ENCODE measurements around the gene NIPBL. TPM values are rescaled to one million over a fixed set of nuclear protein-coding genes. Genes with fewer than 3 reads are reported as not detected.
"Not testable (repeated sequence)": the region's sequence is repeated elsewhere in the genome, so short reads cannot be mapped to it uniquely, and the experiment has no call there.

The NIPBL gene
- total RNA-seq: 48.5 and 52.9 TPM in 2 replicates

DNA sequence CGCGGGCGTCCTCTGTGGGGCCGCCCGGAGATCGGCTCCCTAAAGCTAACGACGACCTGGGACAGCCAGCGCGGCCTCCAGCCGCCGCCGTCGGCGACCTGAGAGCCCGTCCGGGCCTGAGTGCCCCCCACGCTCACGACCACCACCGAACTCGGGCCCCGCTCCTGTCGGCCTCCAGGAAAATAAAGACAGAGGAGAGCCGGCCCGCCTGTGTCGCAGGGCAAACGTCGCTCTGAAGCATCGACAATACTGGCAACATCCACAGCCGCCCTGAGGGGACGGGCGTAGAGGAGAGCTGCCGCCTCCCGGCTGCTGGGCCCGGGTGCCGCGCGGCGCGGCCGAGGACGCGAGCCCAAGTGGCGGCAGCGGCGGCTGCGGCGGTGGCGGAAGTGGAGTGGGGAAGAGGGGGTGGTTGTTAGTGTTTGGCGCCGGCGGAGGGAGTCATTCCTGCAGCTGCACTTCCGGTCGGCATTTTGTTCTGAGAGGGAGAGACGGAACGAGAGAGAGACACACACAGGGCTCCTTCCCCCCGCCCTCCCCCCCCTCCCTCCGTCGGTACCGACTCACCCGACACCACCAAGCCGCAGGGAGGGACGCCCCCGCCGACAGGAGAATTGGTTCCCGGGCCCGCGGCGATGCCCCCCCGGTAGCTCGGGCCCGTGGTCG is at the start of gene NIPBL:
TSS of gene NIPBL (plus strand) at position 471 of the 666 bp plus-strand sequence. CDS start 76,928 bp downstream, outside the sequence.
- peaks cover 36% of the 10 kb centered on the region for H3K4me1 Mint-ChIP-seq (ENCODE audit: low read depth)
- intact Hi-C loops (cut with micrococcal nuclease): loop anchor here (1.0 to 10.0 kb wide), 9 partner anchors 66 to 1949 kb away; partner anchors contain the start of genes DNAJC21, NUP155 and SKP2

GRCh38 chr5:36832274-36832673 is 44.3 kb upstream of the NIPBL start:
- H3K4me1 Mint-ChIP-seq (ENCODE audit: low read depth): no peaks in the 10 kb centered on the region
- H3K4me3 Mint-ChIP-seq (ENCODE audit: low read depth): no peak overlapping the region
- H3K9me3 Mint-ChIP-seq: no peaks in the 10 kb centered on the region

More for the DNA sequence above, at the start of gene NIPBL:
- H3K27ac Mint-ChIP-seq: peak within 1 kb of the TSS; percentile 97
- H3K9me3 Mint-ChIP-seq: no peaks in the 10 kb centered on the region
- DNase-seq (ENCODE audit: low spot score): peak; percentile 88
- peaks cover 24% of the 10 kb centered on the region for H3K36me3 Mint-ChIP-seq (ENCODE audit: low read depth)
- no peaks in the 10 kb centered on the region for H3K27me3 Mint-ChIP-seq (ENCODE audit: low read depth)
- peak within 1 kb of the TSS; percentile 87 for H3K4me3 Mint-ChIP-seq (ENCODE audit: low read depth)

DNA sequence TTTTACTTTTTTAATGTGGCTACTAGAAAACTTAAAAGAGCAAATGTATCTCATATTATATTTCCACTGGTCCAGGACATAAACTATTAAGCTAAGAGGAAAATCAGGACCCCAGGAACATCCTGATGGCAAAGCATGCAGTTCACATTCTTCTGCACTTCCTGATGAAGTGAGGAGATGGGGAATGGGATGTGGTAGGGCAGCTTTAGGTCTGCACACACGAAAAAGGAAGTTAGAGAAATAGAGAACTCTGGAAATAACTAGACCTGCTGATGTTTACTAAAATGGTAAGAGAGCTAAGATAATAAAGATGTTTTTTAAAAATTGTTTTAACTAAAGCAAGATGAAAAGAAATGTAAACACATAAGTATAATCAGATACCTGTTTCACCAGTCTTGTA is 39.7 kb upstream of the NIPBL start:
- intact Hi-C loops (cut with micrococcal nuclease): no loop called here
- no peak overlapping the region for H3K27ac Mint-ChIP-seq
- no peaks in the 10 kb centered on the region for H3K9me3 Mint-ChIP-seq
- peaks cover 27% of the 10 kb centered on the region for H3K27me3 Mint-ChIP-seq (ENCODE audit: low read depth)
- no peaks in the 10 kb centered on the region for H3K4me1 Mint-ChIP-seq (ENCODE audit: low read depth)
- no peaks in the 10 kb centered on the region for H3K36me3 Mint-ChIP-seq (ENCODE audit: low read depth)
- no peak overlapping the region for H3K4me3 Mint-ChIP-seq (ENCODE audit: low read depth)
- no peak for DNase-seq (ENCODE audit: low spot score)

More at GRCh38 chr5:36832274-36832673, 44.3 kb upstream of the NIPBL start:
- Mint-ChIP-seq H3K27me3 (ENCODE audit: low read depth) (peaks cover 11% of the 10 kb centered on the region), H3K36me3 (ENCODE audit: low read depth) (no peaks in the 10 kb centered on the region), H3K27ac (no peak overlapping the region)
- intact Hi-C loops (cut with micrococcal nuclease): no loop called here
- DNase-seq (ENCODE audit: low spot score): no peak

DNA sequence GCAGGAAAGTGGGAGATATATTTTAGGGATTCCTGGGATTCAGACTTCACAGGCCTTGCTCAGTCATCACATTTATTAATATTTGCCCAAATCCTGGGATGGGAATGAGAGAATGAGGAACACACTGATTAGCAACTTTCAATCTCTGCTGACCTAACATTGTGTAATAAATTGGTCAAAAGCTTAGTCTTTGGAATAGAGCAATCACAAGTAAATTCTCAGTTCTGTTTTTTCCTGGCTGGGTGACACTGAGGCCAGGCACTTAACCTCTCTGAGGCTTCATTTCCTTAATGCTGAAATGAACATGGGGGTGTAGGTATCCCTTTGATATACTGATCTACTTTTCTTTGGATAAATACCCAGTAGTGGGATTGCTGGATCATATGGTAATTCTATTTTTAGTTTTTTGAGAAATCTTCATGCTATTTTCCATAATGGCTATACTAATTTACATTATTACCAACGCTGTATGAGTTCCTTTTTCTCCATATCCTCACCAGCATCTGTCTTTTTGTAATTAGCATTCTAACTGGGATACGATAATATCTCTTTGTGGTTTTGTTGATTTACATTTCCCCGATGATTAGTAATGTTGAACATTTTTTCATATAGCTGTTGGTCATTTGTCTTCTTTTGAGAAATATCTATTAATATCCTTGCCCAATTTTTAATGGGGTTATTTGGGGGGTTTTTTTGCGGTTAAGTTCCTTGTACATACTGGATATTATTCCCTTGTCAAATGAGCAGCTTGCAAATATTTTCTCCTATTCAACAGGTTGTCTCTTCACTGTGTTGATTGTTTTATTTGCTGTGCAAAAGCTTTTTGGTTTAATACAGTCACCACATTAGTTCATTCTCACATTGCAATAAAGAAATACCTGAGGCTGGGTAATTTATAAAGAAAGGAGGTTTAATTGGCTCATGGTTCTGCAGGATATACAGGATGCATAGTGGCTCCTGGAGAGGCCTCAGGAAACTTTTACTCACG is 36.8 kb upstream of the NIPBL start:
- Mint-ChIP-seq H3K36me3 (ENCODE audit: low read depth) (no peaks in the 10 kb centered on the region), H3K27me3 (ENCODE audit: low read depth) (peaks cover 34% of the 10 kb centered on the region), H3K9me3 (no peaks in the 10 kb centered on the region), H3K4me1 (ENCODE audit: low read depth) (peaks cover 2% of the 10 kb centered on the region), H3K27ac (no peak overlapping the region), H3K4me3 (ENCODE audit: low read depth) (no peak overlapping the region)
- no peak for DNase-seq (ENCODE audit: low spot score)
- intact Hi-C loops (cut with micrococcal nuclease): no loop called here

- Mint-ChIP-seq H3K36me3 (ENCODE audit: low read depth) (no peaks in the 10 kb centered on the region), H3K27me3 (ENCODE audit: low read depth) (peaks cover 32% of the 10 kb centered on the region), H3K9me3 (no peaks in the 10 kb centered on the region), H3K27ac (no peak overlapping the region), H3K4me3 (ENCODE audit: low read depth) (no peak overlapping the region), H3K4me1 (ENCODE audit: low read depth) (peaks cover 2% of the 10 kb centered on the region)
- intact Hi-C loops (cut with micrococcal nuclease): no loop called here
- DNase-seq (ENCODE audit: low spot score): no peak
Measured at GRCh38 chr5:36841677-36842076, 34.9 kb upstream of the NIPBL start.

GRCh38 chr5:36842087-36842486 is 34.5 kb upstream of the NIPBL start:
- peaks cover 29% of the 10 kb centered on the region for H3K27me3 Mint-ChIP-seq (ENCODE audit: low read depth)

GRCh38 chr5:36844305-36844704 is 32.3 kb upstream of the NIPBL start:
- no peaks in the 10 kb centered on the region for H3K9me3 Mint-ChIP-seq
- intact Hi-C loops (cut with micrococcal nuclease): no loop called here
- H3K36me3 Mint-ChIP-seq (ENCODE audit: low read depth): no peaks in the 10 kb centered on the region
- peaks cover 22% of the 10 kb centered on the region for H3K27me3 Mint-ChIP-seq (ENCODE audit: low read depth)
- DNase-seq (ENCODE audit: low spot score): no peak
- H3K27ac Mint-ChIP-seq: no peak overlapping the region
- no peak overlapping the region for H3K4me3 Mint-ChIP-seq (ENCODE audit: low read depth)
- peaks cover 2% of the 10 kb centered on the region for H3K4me1 Mint-ChIP-seq (ENCODE audit: low read depth)

More at GRCh38 chr5:36842087-36842486, 34.5 kb upstream of the NIPBL start:
- Mint-ChIP-seq H3K36me3 (ENCODE audit: low read depth) (no peaks in the 10 kb centered on the region), H3K9me3 (no peaks in the 10 kb centered on the region), H3K27ac (no peak overlapping the region), H3K4me1 (ENCODE audit: low read depth) (peaks cover 2% of the 10 kb centered on the region), H3K4me3 (ENCODE audit: low read depth) (no peak overlapping the region)
- intact Hi-C loops (cut with micrococcal nuclease): no loop called here
- no peak for DNase-seq (ENCODE audit: low spot score)

DNA sequence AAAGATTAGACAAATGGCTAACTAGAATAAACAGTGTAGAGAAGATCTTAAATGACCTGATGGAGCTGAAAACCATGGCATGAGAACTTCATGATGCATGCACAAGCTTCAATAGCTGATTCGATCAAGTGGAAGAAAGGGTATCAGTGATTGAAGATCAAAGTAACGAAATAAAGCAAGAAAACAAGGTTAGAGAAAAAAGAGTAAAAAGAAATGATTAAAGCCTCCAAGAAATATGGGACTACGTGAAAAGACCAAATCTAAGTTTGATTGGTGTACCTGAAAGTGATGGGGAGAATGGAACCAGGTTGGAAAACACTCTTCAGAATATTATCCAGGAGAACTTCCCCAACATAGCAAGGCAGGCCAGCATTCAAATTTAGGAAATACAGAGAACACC is 28.0 kb upstream of the NIPBL start:
- H3K27ac Mint-ChIP-seq; intact Hi-C loops (cut with micrococcal nuclease); H3K4me1 Mint-ChIP-seq (ENCODE audit: low read depth); DNase-seq (ENCODE audit: low spot score); H3K36me3 Mint-ChIP-seq (ENCODE audit: low read depth); H3K4me3 Mint-ChIP-seq (ENCODE audit: low read depth); H3K9me3 Mint-ChIP-seq: not testable (repeated sequence)
- H3K27me3 Mint-ChIP-seq (ENCODE audit: low read depth): peaks cover 21% of the 10 kb centered on the region

- intact Hi-C loops (cut with micrococcal nuclease); H3K27ac Mint-ChIP-seq; H3K4me3 Mint-ChIP-seq (ENCODE audit: low read depth): not testable (repeated sequence)
Measured at GRCh38 chr5:36852903-36853302, 23.7 kb upstream of the NIPBL start.

GRCh38 chr5:36854402-36855140 is 22.0 kb upstream of the NIPBL start:
- intact Hi-C loops (cut with micrococcal nuclease): no loop called here
- Mint-ChIP-seq H3K36me3 (ENCODE audit: low read depth) (no peaks in the 10 kb centered on the region), H3K27ac (no peak overlapping the region), H3K4me3 (ENCODE audit: low read depth) (no peak overlapping the region), H3K9me3 (no peaks in the 10 kb centered on the region), H3K27me3 (ENCODE audit: low read depth) (peaks cover 13% of the 10 kb centered on the region), H3K4me1 (ENCODE audit: low read depth) (peaks cover 4% of the 10 kb centered on the region)
- DNase-seq (ENCODE audit: low spot score): no peak

More at GRCh38 chr5:36852903-36853302, 23.7 kb upstream of the NIPBL start:
- not testable (repeated sequence) for H3K36me3 Mint-ChIP-seq (ENCODE audit: low read depth); H3K4me1 Mint-ChIP-seq (ENCODE audit: low read depth); DNase-seq (ENCODE audit: low spot score); H3K9me3 Mint-ChIP-seq
- H3K27me3 Mint-ChIP-seq (ENCODE audit: low read depth): peaks cover 11% of the 10 kb centered on the region

- intact Hi-C loops (cut with micrococcal nuclease): no loop called here
- no peaks in the 10 kb centered on the region for H3K9me3 Mint-ChIP-seq
- no peak overlapping the region for H3K4me3 Mint-ChIP-seq (ENCODE audit: low read depth)
- peaks cover 4% of the 10 kb centered on the region for H3K4me1 Mint-ChIP-seq (ENCODE audit: low read depth)
- H3K27me3 Mint-ChIP-seq (ENCODE audit: low read depth): peaks cover 15% of the 10 kb centered on the region
- no peaks in the 10 kb centered on the region for H3K36me3 Mint-ChIP-seq (ENCODE audit: low read depth)
- no peak overlapping the region for H3K27ac Mint-ChIP-seq
- no peak for DNase-seq (ENCODE audit: low spot score)
Measured at GRCh38 chr5:36855141-36855495, 21.5 kb upstream of the NIPBL start.

DNA sequence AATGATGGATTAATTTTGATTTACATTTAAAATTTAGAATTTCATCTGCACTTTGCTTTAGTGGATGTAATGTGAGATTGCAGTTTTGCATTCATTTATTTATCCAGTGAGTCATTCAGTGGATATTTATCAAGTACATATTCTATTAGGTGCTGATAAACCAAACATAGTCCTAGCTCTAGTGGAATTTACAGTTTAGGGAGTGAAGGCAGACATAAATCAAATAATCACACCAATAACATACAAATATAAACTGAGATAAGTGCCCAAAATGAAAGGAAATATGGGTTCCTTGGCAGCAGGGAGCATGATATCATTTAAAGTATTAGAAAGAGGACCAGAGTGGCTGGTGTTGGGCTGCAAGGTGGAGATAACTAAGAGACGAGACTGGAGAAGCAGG is 14.7 kb upstream of the NIPBL start:
- Mint-ChIP-seq H3K27ac (no peak overlapping the region), H3K27me3 (ENCODE audit: low read depth) (peaks cover 28% of the 10 kb centered on the region), H3K4me3 (ENCODE audit: low read depth) (no peak overlapping the region), H3K9me3 (no peaks in the 10 kb centered on the region), H3K36me3 (ENCODE audit: low read depth) (peaks cover 3% of the 10 kb centered on the region), H3K4me1 (ENCODE audit: low read depth) (no peaks in the 10 kb centered on the region)
- DNase-seq (ENCODE audit: low spot score): no peak
- intact Hi-C loops (cut with micrococcal nuclease): no loop called here

Data from activated T-helper 2 cell treated with anti-CD3 and anti-CD28 coated beads, Interferon-gamma antibody, Interleukin-2, Interleukin-4, amounts not matched to agents 10 μg/mL and 5 μg/mL and 100 μg/mL, durations not matched to agents 14 hours and 24 hours and 36 hours (primary cell).